ENCODE results near the gene RAB10. TPM values are rescaled to one million over a fixed set of nuclear protein-coding genes. Genes with fewer than 3 reads are reported as not detected.

Gene RAB10
- total and polyA plus RNA-seq, 4 donors: 37.6 to 149 (median 85.2) TPM

- WGBS, 2 donors: 87 to 96% methylated on average over 1 of the region's 1 CpG
- no peak overlapping the region for H3K4me3 ChIP-seq
- no peaks in the 10 kb centered on the region for H3K27me3 ChIP-seq (ENCODE audit: control insufficient read depth in 3 of 3, insufficient read depth in 3 of 3, low read length in 2 of 3)
- H3K4me1 ChIP-seq (ENCODE audit: control insufficient read depth in 5 of 5, insufficient read depth in 5 of 5, low read length in 5 of 5): peaks cover 0 to 2% (median under 1%) of the 10 kb centered on the region in 5 donors
- TF ChIP-seq CTCF (IDR thresholded peaks at IDR 0.05; ENCODE audit: control extremely low read depth, extremely low read depth): no peak
- H3K9me3 ChIP-seq (ENCODE audit: control insufficient read depth in 4 of 4, insufficient read depth in 3 of 4, low read length in 3 of 4): no peaks in the 10 kb centered on the region
- H3K36me3 ChIP-seq (ENCODE audit: control insufficient read depth in 4 of 4, insufficient read depth in 4 of 4, low read length in 4 of 4): peaks cover 0 to 2% (median 0%) of the 10 kb centered on the region in 4 donors
- no peak overlapping the region for H3K9ac ChIP-seq (ENCODE audit: insufficient read depth in 1 of 2, low read length in 2 of 2)
- ATAC-seq (ENCODE audit: insufficient read depth, low FRiP score) (no peak), DNase-seq (no peak)
- no peak overlapping the region for H3K27ac ChIP-seq (ENCODE audit: low read depth in 1 of 2, low read length in 1 of 2)
Observed at GRCh38 chr2:26049641-26050040, 15.8 kb downstream of the RAB10 start.

- no peak for ATAC-seq (ENCODE audit: insufficient read depth, low FRiP score)
- no peak for DNase-seq
- Histone ChIP-seq H3K27ac (ENCODE audit: low read depth in 1 of 2, low read length in 1 of 2) (no peak overlapping the region), H3K9ac (ENCODE audit: insufficient read depth in 1 of 2, low read length in 2 of 2) (no peak overlapping the region), H3K4me1 (ENCODE audit: control insufficient read depth in 5 of 5, insufficient read depth in 5 of 5, low read length in 5 of 5) (peaks cover 0 to 8% (median 2%) of the 10 kb centered on the region in 5 donors), H3K4me3 (no peak overlapping the region), H3K9me3 (ENCODE audit: control insufficient read depth in 4 of 4, insufficient read depth in 3 of 4, low read length in 3 of 4) (no peaks in the 10 kb centered on the region), H3K27me3 (ENCODE audit: control insufficient read depth in 3 of 3, insufficient read depth in 3 of 3, low read length in 2 of 3) (no peaks in the 10 kb centered on the region), H3K36me3 (ENCODE audit: control insufficient read depth in 4 of 4, insufficient read depth in 4 of 4, low read length in 4 of 4) (peaks cover 0 to 2% (median 0%) of the 10 kb centered on the region in 4 donors)
- TF ChIP-seq CTCF (IDR thresholded peaks at IDR 0.05; ENCODE audit: control extremely low read depth, extremely low read depth): no peak
Observed at GRCh38 chr2:26052740-26053139, 18.9 kb downstream of the RAB10 start.

GRCh38 chr2:26054598-26055348 is 20.9 kb downstream of the RAB10 start:
- H3K27me3 ChIP-seq (ENCODE audit: control insufficient read depth in 3 of 3, insufficient read depth in 3 of 3, low read length in 2 of 3): no peaks in the 10 kb centered on the region
- no peak for TF ChIP-seq CTCF (IDR thresholded peaks at IDR 0.05; ENCODE audit: control extremely low read depth, extremely low read depth)
- no peak overlapping the region for H3K4me3 ChIP-seq
- DNase-seq (no peak), ATAC-seq (ENCODE audit: insufficient read depth, low FRiP score) (no peak)
- peaks cover 0 to 8% (median 2%) of the 10 kb centered on the region in 5 donors for H3K4me1 ChIP-seq (ENCODE audit: control insufficient read depth in 5 of 5, insufficient read depth in 5 of 5, low read length in 5 of 5)
- H3K27ac ChIP-seq (ENCODE audit: low read depth in 1 of 2, low read length in 1 of 2): no peak overlapping the region
- H3K9me3 ChIP-seq (ENCODE audit: control insufficient read depth in 4 of 4, insufficient read depth in 3 of 4, low read length in 3 of 4): no peaks in the 10 kb centered on the region
- 81 to 83% methylated on average over 4 of the region's 4 CpGs for WGBS, 2 donors
- H3K36me3 ChIP-seq (ENCODE audit: control insufficient read depth in 4 of 4, insufficient read depth in 4 of 4, low read length in 4 of 4): no peaks in the 10 kb centered on the region
- H3K9ac ChIP-seq (ENCODE audit: insufficient read depth in 1 of 2, low read length in 2 of 2): no peak overlapping the region
